Measurements from ENCODE around the gene CSH2. TPM values are rescaled to one million over a fixed set of nuclear protein-coding genes. Genes with fewer than 3 reads are reported as not detected.

The CSH2 gene
- total and polyA plus RNA-seq, 2 of the 13 experiments (the other 11 are each of a cell fraction or from before 2014, with no cell fraction given) = not detected

DNA sequence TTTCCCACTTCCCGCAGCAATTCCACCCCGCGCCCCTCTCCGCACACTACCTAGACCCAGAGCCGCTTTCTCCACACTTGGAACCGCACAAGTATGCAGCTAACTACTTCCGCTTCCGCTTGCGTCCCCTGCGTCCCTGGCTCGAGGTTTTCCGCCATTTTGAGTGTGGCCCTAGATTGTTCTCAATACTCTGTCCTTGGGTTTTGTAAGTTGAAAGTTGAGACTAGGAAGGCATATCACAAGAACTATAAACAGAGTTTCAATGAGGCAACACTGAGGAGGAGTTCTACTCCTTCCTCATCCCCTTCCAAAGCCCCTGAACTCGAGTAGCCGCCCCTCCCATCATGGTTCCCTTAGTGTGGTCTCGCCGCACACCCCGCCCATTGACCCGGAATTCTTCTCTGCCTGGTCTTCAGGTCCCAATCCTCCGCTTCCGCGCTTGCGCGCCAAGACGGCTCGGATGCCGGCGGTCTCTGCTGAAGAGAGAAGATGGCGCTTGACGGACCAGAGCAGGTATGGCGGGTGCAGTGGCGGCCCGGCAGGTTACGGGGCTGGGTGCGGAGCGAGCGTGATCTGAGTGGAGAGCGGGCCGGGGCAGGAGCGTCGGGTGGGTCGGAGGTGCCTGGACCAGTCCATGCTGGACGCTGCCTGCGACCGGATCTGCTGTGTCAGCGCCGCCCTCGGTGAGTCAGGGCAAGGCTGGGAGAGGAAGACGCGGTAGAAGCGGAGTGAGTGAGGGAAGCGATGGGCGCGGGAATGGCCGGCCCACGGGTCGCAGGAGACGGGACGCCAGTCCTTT lies 46.3 kb downstream of the CSH2 start, which contains the start of the genes FTSJ3 and PSMC5 (continued):
- TF ChIP-seq, protein P1, sequence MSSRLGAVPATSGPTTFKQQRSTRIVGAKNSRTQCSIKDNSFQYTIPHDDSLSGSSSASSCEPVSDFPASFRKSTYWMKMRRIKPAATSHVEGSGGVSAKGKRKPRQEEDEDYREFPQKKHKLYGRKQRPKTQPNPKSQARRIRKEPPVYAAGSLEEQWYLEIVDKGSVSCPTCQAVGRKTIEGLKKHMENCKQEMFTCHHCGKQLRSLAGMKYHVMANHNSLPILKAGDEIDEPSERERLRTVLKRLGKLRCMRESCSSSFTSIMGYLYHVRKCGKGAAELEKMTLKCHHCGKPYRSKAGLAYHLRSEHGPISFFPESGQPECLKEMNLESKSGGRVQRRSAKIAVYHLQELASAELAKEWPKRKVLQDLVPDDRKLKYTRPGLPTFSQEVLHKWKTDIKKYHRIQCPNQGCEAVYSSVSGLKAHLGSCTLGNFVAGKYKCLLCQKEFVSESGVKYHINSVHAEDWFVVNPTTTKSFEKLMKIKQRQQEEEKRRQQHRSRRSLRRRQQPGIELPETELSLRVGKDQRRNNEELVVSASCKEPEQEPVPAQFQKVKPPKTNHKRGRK (CRISPR knock-in tag; IDR thresholded peaks at IDR 0.05) = no peak
- TF ChIP-seq ZNF703 (CRISPR knock-in tag; IDR thresholded peaks at IDR 0.05; ENCODE audit: borderline replicate concordance) (no peak), DR1 (CRISPR knock-in tag; IDR thresholded peaks at IDR 0.05) (peak; percentile 77), MED13 (CRISPR knock-in tag; IDR thresholded peaks at IDR 0.05) (0 out of 2 replicates have a peak, but pooled peaks have one; percentile 16), KLF12 (CRISPR knock-in tag; IDR thresholded peaks at IDR 0.05; ENCODE audit: borderline replicate concordance) (peak; percentile 73; the same call in 1 of the 2 replicates), KLF15 (CRISPR knock-in tag; IDR thresholded peaks at IDR 0.05; ENCODE audit: borderline replicate concordance) (no peak; the same call in 1 of the 2 replicates), ZNF101 (CRISPR knock-in tag; IDR thresholded peaks at IDR 0.05; ENCODE audit: borderline replicate concordance, low read depth) (no peak), HHEX (CRISPR knock-in tag; IDR thresholded peaks at IDR 0.05) (no peak), ZNF337 (CRISPR knock-in tag; IDR thresholded peaks at IDR 0.05; ENCODE audit: borderline replicate concordance, low read depth) (peak; percentile 99), MATR3 (CRISPR knock-in tag; IDR thresholded peaks at IDR 0.05) (no peak), ATF7-NPFF (CRISPR knock-in tag; IDR thresholded peaks at IDR 0.05; ENCODE audit: low read depth) (peak; percentile 97), FOSL2 (CRISPR knock-in tag; IDR thresholded peaks at IDR 0.05) (peak; percentile 78), CREB1 (IDR thresholded peaks at IDR 0.05) (peak; percentile 65), CREB1 (CRISPR knock-in tag; IDR thresholded peaks at IDR 0.05) (peak; percentile 95), KAT8 (CRISPR knock-in tag; IDR thresholded peaks at IDR 0.05) (peak; percentile 94), TAF15 (IDR thresholded peaks at IDR 0.05; ENCODE audit: low read depth, low read length, poor library complexity, severe bottlenecking) (peak; percentile 49), ZNF550 (CRISPR knock-in tag; IDR thresholded peaks at IDR 0.05; ENCODE audit: borderline replicate concordance) (peak; percentile 82; the same call in 1 of the 2 replicates), ZNF234 (CRISPR knock-in tag; conservative IDR thresholded peaks at IDR 0.05) (no peak), YEATS4 (CRISPR knock-in tag; IDR thresholded peaks at IDR 0.05; ENCODE audit: borderline replicate concordance) (peak; percentile 96), KAT7 (CRISPR knock-in tag; IDR thresholded peaks at IDR 0.05; ENCODE audit: borderline replicate concordance) (peak; percentile 98), ZFP90 (CRISPR knock-in tag; IDR thresholded peaks at IDR 0.05; ENCODE audit: borderline replicate concordance) (peak; percentile 72)
- TF ChIP-seq, protein P2, sequence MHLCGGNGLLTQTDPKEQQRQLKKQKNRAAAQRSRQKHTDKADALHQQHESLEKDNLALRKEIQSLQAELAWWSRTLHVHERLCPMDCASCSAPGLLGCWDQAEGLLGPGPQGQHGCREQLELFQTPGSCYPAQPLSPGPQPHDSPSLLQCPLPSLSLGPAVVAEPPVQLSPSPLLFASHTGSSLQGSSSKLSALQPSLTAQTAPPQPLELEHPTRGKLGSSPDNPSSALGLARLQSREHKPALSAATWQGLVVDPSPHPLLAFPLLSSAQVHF (CRISPR knock-in tag; IDR thresholded peaks at IDR 0.05) = no peak
- TF ChIP-seq, protein P3, sequence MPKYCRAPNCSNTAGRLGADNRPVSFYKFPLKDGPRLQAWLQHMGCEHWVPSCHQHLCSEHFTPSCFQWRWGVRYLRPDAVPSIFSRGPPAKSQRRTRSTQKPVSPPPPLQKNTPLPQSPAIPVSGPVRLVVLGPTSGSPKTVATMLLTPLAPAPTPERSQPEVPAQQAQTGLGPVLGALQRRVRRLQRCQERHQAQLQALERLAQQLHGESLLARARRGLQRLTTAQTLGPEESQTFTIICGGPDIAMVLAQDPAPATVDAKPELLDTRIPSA (CRISPR knock-in tag; IDR thresholded peaks at IDR 0.05; ENCODE audit: borderline replicate concordance) = no peak; the same call in 1 of the 2 replicates
- TF ChIP-seq, protein P4, sequence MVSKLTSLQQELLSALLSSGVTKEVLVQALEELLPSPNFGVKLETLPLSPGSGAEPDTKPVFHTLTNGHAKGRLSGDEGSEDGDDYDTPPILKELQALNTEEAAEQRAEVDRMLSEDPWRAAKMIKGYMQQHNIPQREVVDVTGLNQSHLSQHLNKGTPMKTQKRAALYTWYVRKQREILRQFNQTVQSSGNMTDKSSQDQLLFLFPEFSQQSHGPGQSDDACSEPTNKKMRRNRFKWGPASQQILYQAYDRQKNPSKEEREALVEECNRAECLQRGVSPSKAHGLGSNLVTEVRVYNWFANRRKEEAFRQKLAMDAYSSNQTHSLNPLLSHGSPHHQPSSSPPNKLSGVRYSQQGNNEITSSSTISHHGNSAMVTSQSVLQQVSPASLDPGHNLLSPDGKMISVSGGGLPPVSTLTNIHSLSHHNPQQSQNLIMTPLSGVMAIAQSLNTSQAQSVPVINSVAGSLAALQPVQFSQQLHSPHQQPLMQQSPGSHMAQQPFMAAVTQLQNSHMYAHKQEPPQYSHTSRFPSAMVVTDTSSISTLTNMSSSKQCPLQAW (CRISPR knock-in tag; IDR thresholded peaks at IDR 0.05) = peak; percentile 80
- TF ChIP-seq, protein P5, sequence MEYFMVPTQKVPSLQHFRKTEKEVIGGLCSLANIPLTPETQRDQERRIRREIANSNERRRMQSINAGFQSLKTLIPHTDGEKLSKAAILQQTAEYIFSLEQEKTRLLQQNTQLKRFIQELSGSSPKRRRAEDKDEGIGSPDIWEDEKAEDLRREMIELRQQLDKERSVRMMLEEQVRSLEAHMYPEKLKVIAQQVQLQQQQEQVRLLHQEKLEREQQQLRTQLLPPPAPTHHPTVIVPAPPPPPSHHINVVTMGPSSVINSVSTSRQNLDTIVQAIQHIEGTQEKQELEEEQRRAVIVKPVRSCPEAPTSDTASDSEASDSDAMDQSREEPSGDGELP (IDR thresholded peaks at IDR 0.05; ENCODE audit: borderline replicate concordance, low read depth) = no peak
